GM12891 (cell line): Measurements from ENCODE around the gene MCM7.

Experiments used
- DNase-seq: peaks from one replicate; pipeline ENCODE4 v3.0.0; 2011; ENCODE audit warnings: low spot score; ENCODE audit not compliant: insufficient read length
- FAIRE-seq: peaks from 2 replicates; lab custom pipeline; 2011; peaks lifted over from hg19 to GRCh38; lab: Jason Lieb, UNC
- PAX5 ChIP-seq: IDR thresholded peaks from 2 replicates; pipeline ENCODE4 v1.6.1; 2011; ENCODE audit warnings: low read length, moderate library complexity, mild to moderate bottlenecking; ENCODE audit not compliant: insufficient read depth, severe bottlenecking
- POLR2A ChIP-seq: IDR thresholded peaks from 2 replicates; pipeline ENCODE4 v1.6.1; 2011; ENCODE audit warnings: low read depth, low read length, control low read depth
- POLR2AphosphoS5 ChIP-seq: IDR thresholded peaks from 2 replicates; pipeline ENCODE4 v1.6.1; 2011; ENCODE audit warnings: low read depth, low read length, control low read depth
- POU2F2 ChIP-seq: IDR thresholded peaks from 2 replicates; pipeline ENCODE4 v1.6.1; 2011; ENCODE audit warnings: low read depth, mild to moderate bottlenecking, control low read depth, low read length, moderate library complexity
- SPI1 ChIP-seq: IDR thresholded peaks from 2 replicates; pipeline ENCODE4 v1.6.1; 2011; ENCODE audit warnings: low read depth, low read length, control low read depth
- TAF1 ChIP-seq: IDR thresholded peaks from 2 replicates; pipeline ENCODE4 v1.6.1; 2011; ENCODE audit warnings: low read depth, low read length, control low read depth

Gene MCM7

DNA sequence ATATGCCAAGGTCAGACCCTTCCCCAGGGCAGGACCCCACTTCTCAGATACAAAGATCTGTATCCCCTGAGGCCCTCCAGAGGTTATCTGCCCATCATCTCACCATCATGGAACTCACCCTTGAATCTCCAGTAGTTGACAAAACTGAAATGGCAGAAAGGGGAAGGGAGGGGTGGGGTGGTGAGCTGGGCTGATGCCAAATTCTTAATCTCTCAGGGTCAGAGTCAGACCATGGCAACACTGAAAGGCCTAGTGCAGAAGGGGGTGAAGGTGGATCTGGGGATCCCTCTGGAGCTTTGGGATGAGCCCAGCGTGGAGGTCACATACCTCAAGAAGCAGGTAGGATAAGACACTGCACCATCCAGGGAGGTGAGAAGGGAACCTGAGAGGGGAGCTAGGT, 21.4 kb upstream of the MCM7 start:
- FAIRE-seq: no peak
- no peak for TF ChIP-seq PAX5
- no peak for TF ChIP-seq TAF1
- TF ChIP-seq POLR2AphosphoS5: no peak
- DNase-seq: no peak

GRCh38 chr7:100122067-100122466, 20.9 kb upstream of the MCM7 start:
- TF ChIP-seq PAX5: no peak
- no peak for TF ChIP-seq SPI1
- TF ChIP-seq POLR2A: no peak
- TF ChIP-seq TAF1: no peak
- TF ChIP-seq POLR2AphosphoS5: no peak
- TF ChIP-seq POU2F2: no peak

GRCh38 chr7:100120733-100121036, 19.5 kb upstream of the MCM7 start:
- DNase-seq (no peak), FAIRE-seq (no peak)
- TF ChIP-seq PAX5 (no peak), SPI1 (no peak), POLR2A (no peak), TAF1 (no peak), POU2F2 (no peak), POLR2AphosphoS5 (no peak)

More at GRCh38 chr7:100122067-100122466, 20.9 kb upstream of the MCM7 start:
- DNase-seq (no peak), FAIRE-seq (no peak)

GRCh38 chr7:100119970-100120732, 19.0 kb upstream of the MCM7 start:
- DNase-seq (no peak), FAIRE-seq (no peak)
- TF ChIP-seq TAF1: no peak
- TF ChIP-seq POU2F2: no peak
- TF ChIP-seq SPI1: no peak
- no peak for TF ChIP-seq POLR2AphosphoS5
- no peak for TF ChIP-seq PAX5
- TF ChIP-seq POLR2A: no peak

DNA sequence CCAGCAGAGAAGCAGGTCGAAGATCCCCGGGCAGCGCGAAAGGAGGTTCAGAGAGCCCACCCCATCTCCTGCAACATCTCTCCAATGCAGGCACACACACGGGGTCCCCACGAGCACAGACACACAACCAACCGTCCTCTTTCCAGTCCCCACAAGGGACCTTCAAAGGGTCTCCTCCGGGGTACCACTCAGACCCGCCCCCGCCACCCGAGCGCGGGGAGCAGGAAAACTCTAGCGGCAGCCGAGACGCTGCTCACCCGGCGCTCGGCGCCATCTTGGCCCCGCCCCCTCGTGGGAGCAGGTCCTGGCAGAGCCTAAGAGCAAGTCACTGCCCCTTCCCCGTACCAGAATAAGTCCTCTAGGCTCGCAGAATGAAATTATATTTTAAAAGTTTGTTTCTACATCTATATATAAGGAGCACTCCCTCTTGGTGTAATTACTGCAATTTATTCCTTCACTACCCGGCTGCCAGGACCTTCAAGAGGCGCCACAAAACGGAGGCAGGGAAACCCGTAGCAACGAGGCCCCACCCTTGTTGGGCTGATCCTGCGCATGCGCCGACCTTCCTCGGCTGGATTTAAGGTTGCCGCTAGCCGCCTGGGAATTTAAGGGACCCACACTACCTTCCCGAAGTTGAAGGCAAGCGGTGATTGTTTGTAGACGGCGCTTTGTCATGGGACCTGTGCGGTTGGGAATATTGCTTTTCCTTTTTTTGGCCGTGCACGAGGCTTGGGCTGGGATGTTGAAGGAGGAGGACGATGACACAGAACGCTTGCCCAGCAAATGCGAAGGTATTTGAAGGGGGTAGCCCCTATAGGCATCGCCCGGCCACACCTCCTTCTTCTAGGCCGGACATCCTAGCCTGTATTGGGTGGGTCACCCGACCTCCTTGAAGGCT, 18.1 kb upstream of the MCM7 start, which contains the start of the genes CNPY4 and TAF6:
TSS of gene CNPY4 (plus strand) at position 563 of the 898 bp plus-strand sequence. CDS start at position 674, 111 bp downstream.
TSS of gene TAF6 (minus strand) at position 287 of the 898 bp plus-strand sequence. CDS start 5,149 bp downstream, outside the sequence.
- FAIRE-seq (peak; percentile 84), DNase-seq (peak; percentile 98)
- TF ChIP-seq PAX5 (no peak), POLR2AphosphoS5 (no peak), SPI1 (no peak), TAF1 (peak; percentile 100), POU2F2 (0 out of 2 replicates have a peak, but pooled peaks have one; percentile 9), POLR2A (peak; percentile 74)

DNA sequence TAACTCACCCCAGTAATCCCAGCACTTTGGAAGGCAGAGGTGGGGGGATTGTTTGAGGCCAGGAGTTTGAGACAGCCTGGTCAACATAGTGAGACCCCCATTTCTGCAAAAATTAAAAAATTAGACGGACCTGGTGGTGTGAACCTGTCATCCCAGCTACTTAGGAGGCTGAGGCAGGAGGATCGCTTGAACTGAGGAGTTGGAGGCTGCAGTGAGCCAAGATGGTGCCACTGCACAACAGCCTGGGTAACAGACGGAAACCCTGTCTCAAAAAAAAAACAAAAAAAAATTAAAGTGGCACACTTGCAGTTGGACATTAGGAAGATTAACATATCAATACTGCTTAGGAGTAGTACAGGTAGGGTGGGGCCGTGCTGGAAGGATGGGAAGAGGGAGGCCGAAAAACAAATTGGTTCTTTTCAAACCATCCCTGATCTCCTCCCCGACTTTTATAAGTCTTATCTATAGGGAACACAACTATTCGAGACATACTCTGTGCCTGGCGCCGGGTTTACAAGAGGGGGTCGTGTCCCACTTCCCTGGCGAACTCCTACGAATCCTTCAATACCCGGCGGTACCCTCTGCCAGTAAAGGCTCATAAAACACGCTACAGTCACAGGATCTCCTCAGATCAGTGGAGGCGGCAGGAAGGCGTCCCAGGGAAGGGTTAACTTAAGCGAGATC, 17.3 kb upstream of the MCM7 start:
- FAIRE-seq: no peak
- no peak for DNase-seq
- no peak for TF ChIP-seq PAX5
- TF ChIP-seq SPI1: no peak
- no peak for TF ChIP-seq TAF1
- TF ChIP-seq POLR2AphosphoS5: no peak
- no peak for TF ChIP-seq POLR2A
- TF ChIP-seq POU2F2: no peak

DNA sequence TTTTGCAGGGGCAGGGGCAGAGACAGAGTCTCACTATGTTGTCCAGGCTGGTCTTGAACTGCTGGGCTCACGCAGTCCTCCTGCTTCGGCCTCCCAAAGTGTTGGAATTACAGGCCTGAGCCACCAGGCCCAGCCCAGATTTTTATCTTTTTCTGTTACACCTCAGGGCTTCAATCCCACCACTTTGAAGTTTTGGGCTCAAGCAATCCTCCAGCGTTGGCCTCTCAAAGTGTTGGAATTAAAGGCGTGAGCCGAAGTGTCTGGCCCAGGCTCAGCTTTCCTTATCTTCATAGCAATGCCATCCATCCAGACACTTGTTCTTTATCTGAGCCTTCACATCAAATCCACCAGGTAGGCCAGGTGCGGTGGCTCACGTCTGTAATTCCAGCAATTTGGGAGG, 13.8 kb upstream of the MCM7 start:
- TF ChIP-seq PAX5: no peak
- TF ChIP-seq POLR2AphosphoS5: no peak
- TF ChIP-seq POU2F2: no peak
- no peak for TF ChIP-seq TAF1
- no peak for TF ChIP-seq POLR2A
- TF ChIP-seq SPI1: no peak
- FAIRE-seq: no peak

GRCh38 chr7:100111914-100112313, 10.7 kb upstream of the MCM7 start:
- no peak for TF ChIP-seq POLR2AphosphoS5
- no peak for TF ChIP-seq POU2F2
- no peak for TF ChIP-seq SPI1
- no peak for TF ChIP-seq PAX5
- no peak for TF ChIP-seq POLR2A
- no peak for TF ChIP-seq TAF1
- FAIRE-seq (no peak), DNase-seq (no peak)

More for the DNA sequence above, 13.8 kb upstream of the MCM7 start:
- no peak for DNase-seq

GRCh38 chr7:100111156-100111555, 10.0 kb upstream of the MCM7 start:
- FAIRE-seq: no peak
- DNase-seq: no peak
- TF ChIP-seq TAF1 (no peak), PAX5 (no peak), SPI1 (no peak), POLR2A (no peak), POLR2AphosphoS5 (no peak), POU2F2 (no peak)
